ENCODE results near the gene VTCN1. TPM values are rescaled to one million over a fixed set of nuclear protein-coding genes. Genes with fewer than 3 reads are reported as not detected.
A peak's percentile ranks its signal among the peaks of the same experiment; 100 is the strongest.

VTCN1 gene
- total and polyA plus RNA-seq, 4 donors = 0.23 to 0.38 TPM; not detected in 2

GRCh38 chr1:117130526-117130925, 80.2 kb downstream of the VTCN1 start:
- Histone ChIP-seq H3K4me3 (ENCODE audit: low read length in 2 of 2) (no peak overlapping the region), H3K27me3 (ENCODE audit: control insufficient read depth in 1 of 2, insufficient read depth in 2 of 2, low read length in 1 of 2) (no peaks in the 10 kb centered on the region), H3K9me3 (ENCODE audit: control insufficient read depth, low read length) (no peaks in the 10 kb centered on the region), H3K4me1 (ENCODE audit: control insufficient read depth in 1 of 2, insufficient read depth in 2 of 2, low read length in 2 of 2) (no peaks in the 10 kb centered on the region), H3K36me3 (ENCODE audit: control insufficient read depth in 1 of 2, insufficient read depth in 2 of 2, low read length in 1 of 2) (no peaks in the 10 kb centered on the region), H3K27ac (ENCODE audit: low read depth in 1 of 2, low read length in 2 of 2) (no peak overlapping the region)
- DNase-seq = no peak
- intact Hi-C loops (cut with DNase I) = no loop called here
- WGBS, 2 donors = 78 to 82% methylated on average over 4 of the region's 4 CpGs
- ATAC-seq (ENCODE audit: low FRiP score) = no peak

- Histone ChIP-seq H3K36me3 (ENCODE audit: control insufficient read depth in 1 of 2, insufficient read depth in 2 of 2, low read length in 1 of 2) (no peaks in the 10 kb centered on the region), H3K27me3 (ENCODE audit: control insufficient read depth in 1 of 2, insufficient read depth in 2 of 2, low read length in 1 of 2) (no peaks in the 10 kb centered on the region), H3K27ac (ENCODE audit: low read depth in 1 of 2, low read length in 2 of 2) (no peak overlapping the region), H3K4me1 (ENCODE audit: control insufficient read depth in 1 of 2, insufficient read depth in 2 of 2, low read length in 2 of 2) (no peaks in the 10 kb centered on the region), H3K9me3 (ENCODE audit: control insufficient read depth, low read length) (no peaks in the 10 kb centered on the region), H3K4me3 (ENCODE audit: low read length in 2 of 2) (no peak overlapping the region)
- ATAC-seq (ENCODE audit: low FRiP score) (no peak), DNase-seq (no peak)
- WGBS, 2 donors = 16 to 20% methylated on average over 5 of the region's 5 CpGs
- intact Hi-C loops (cut with DNase I) = loop anchor here (1.0 to 10.0 kb wide), 4 partner anchors 60 to 554 kb away; partner anchors contain the start of gene CD58 (in 1 of the 2)
Measured at GRCh38 chr1:117128323-117129079, 82.2 kb downstream of the VTCN1 start.

- H3K4me3 ChIP-seq (ENCODE audit: low read length in 2 of 2) = no peak overlapping the region
- no peaks in the 10 kb centered on the region for H3K27me3 ChIP-seq (ENCODE audit: control insufficient read depth in 1 of 2, insufficient read depth in 2 of 2, low read length in 1 of 2)
- no peaks in the 10 kb centered on the region for H3K4me1 ChIP-seq (ENCODE audit: control insufficient read depth in 1 of 2, insufficient read depth in 2 of 2, low read length in 2 of 2)
- no peak overlapping the region for H3K27ac ChIP-seq (ENCODE audit: low read depth in 1 of 2, low read length in 2 of 2)
- no peak for ATAC-seq (ENCODE audit: low FRiP score)
- DNase-seq = no peak
- intact Hi-C loops (cut with DNase I) = loop anchor here (1.0 to 10.0 kb wide), 4 partner anchors 59 to 553 kb away; partner anchors contain the start of gene CD58 (in 1 of the 2)
- no peaks in the 10 kb centered on the region for H3K36me3 ChIP-seq (ENCODE audit: control insufficient read depth in 1 of 2, insufficient read depth in 2 of 2, low read length in 1 of 2)
- no peaks in the 10 kb centered on the region for H3K9me3 ChIP-seq (ENCODE audit: control insufficient read depth, low read length)
Measured at GRCh38 chr1:117127795-117128194, 82.9 kb downstream of the VTCN1 start.

GRCh38 chr1:117124661-117125060, 86.1 kb downstream of the VTCN1 start:
- Histone ChIP-seq H3K4me1 (ENCODE audit: control insufficient read depth in 1 of 2, insufficient read depth in 2 of 2, low read length in 2 of 2) (no peaks in the 10 kb centered on the region), H3K4me3 (ENCODE audit: low read length in 2 of 2) (no peak overlapping the region), H3K9me3 (ENCODE audit: control insufficient read depth, low read length) (no peaks in the 10 kb centered on the region), H3K36me3 (ENCODE audit: control insufficient read depth in 1 of 2, insufficient read depth in 2 of 2, low read length in 1 of 2) (no peaks in the 10 kb centered on the region), H3K27ac (ENCODE audit: low read depth in 1 of 2, low read length in 2 of 2) (no peak overlapping the region), H3K27me3 (ENCODE audit: control insufficient read depth in 1 of 2, insufficient read depth in 2 of 2, low read length in 1 of 2) (no peaks in the 10 kb centered on the region)
- no peak for DNase-seq
- no peak for ATAC-seq (ENCODE audit: low FRiP score)
- 71 to 73% methylated on average over 1 of the region's 1 CpG for WGBS, 2 donors
- intact Hi-C loops (cut with DNase I) = loop anchor here (5.0 to 10.0 kb wide), 3 partner anchors 390 to 550 kb away; partner anchors contain the start of genes CD58 (in 1 of the 2) and TENT5C (in 1 of the 2)

- Histone ChIP-seq H3K36me3 (ENCODE audit: control insufficient read depth in 1 of 2, insufficient read depth in 2 of 2, low read length in 1 of 2) (no peaks in the 10 kb centered on the region), H3K9me3 (ENCODE audit: control insufficient read depth, low read length) (no peaks in the 10 kb centered on the region), H3K27ac (ENCODE audit: low read depth in 1 of 2, low read length in 2 of 2) (no peak overlapping the region), H3K27me3 (ENCODE audit: control insufficient read depth in 1 of 2, insufficient read depth in 2 of 2, low read length in 1 of 2) (no peaks in the 10 kb centered on the region), H3K4me1 (ENCODE audit: control insufficient read depth in 1 of 2, insufficient read depth in 2 of 2, low read length in 2 of 2) (no peaks in the 10 kb centered on the region), H3K4me3 (ENCODE audit: low read length in 2 of 2) (no peak overlapping the region)
- 95 to 100% methylated on average over 2 of the region's 2 CpGs for WGBS, 2 donors
- DNase-seq (no peak), ATAC-seq (ENCODE audit: low FRiP score) (no peak)
- intact Hi-C loops (cut with DNase I) = loop anchor here (5.0 to 10.0 kb wide), 3 partner anchors 388 to 548 kb away; partner anchors contain the start of genes CD58 (in 1 of the 2) and TENT5C (in 1 of the 2)
Measured at GRCh38 chr1:117123274-117123673, 87.5 kb downstream of the VTCN1 start.

GRCh38 chr1:117122330-117123025, 88.2 kb downstream of the VTCN1 start:
- peak overlapping the region in 1 of 2 donors; percentile 28 for H3K27ac ChIP-seq (ENCODE audit: low read depth in 1 of 2, low read length in 2 of 2)
- no peaks in the 10 kb centered on the region for H3K27me3 ChIP-seq (ENCODE audit: control insufficient read depth in 1 of 2, insufficient read depth in 2 of 2, low read length in 1 of 2)
- no peaks in the 10 kb centered on the region for H3K4me1 ChIP-seq (ENCODE audit: control insufficient read depth in 1 of 2, insufficient read depth in 2 of 2, low read length in 2 of 2)
- intact Hi-C loops (cut with DNase I) = loop anchor here (5.0 to 10.0 kb wide), 3 partner anchors 388 to 548 kb away; partner anchors contain the start of genes CD58 (in 1 of the 2) and TENT5C (in 1 of the 2)
- H3K4me3 ChIP-seq (ENCODE audit: low read length in 2 of 2) = peak overlapping the region in 1 of 2 donors; percentile 48
- 24% methylated on average over 32 of the region's 32 CpGs for WGBS, 2 donors
- no peaks in the 10 kb centered on the region for H3K9me3 ChIP-seq (ENCODE audit: control insufficient read depth, low read length)
- DNase-seq (no peak), ATAC-seq (ENCODE audit: low FRiP score) (no peak)
- H3K36me3 ChIP-seq (ENCODE audit: control insufficient read depth in 1 of 2, insufficient read depth in 2 of 2, low read length in 1 of 2) = no peaks in the 10 kb centered on the region

GRCh38 chr1:117121589-117122329, 89.0 kb downstream of the VTCN1 start, which contains the start of gene TRIM45:
TSS of gene TRIM45 (minus strand) at chr1:117121749. CDS start at chr1:117121201, 548 bp downstream.
- WGBS, 2 donors = 0 to 1% methylated on average over 65 to 71 of the region's 71 CpGs
- Histone ChIP-seq H3K4me1 (ENCODE audit: control insufficient read depth in 1 of 2, insufficient read depth in 2 of 2, low read length in 2 of 2) (no peaks in the 10 kb centered on the region), H3K27ac (ENCODE audit: low read depth in 1 of 2, low read length in 2 of 2) (peak within 1 kb of the TSS in 1 of 2 donors; percentile 78), H3K4me3 (ENCODE audit: low read length in 2 of 2) (peak within 1 kb of the TSS; percentile 48 to 65), H3K9me3 (ENCODE audit: control insufficient read depth, low read length) (no peaks in the 10 kb centered on the region), H3K36me3 (ENCODE audit: control insufficient read depth in 1 of 2, insufficient read depth in 2 of 2, low read length in 1 of 2) (no peaks in the 10 kb centered on the region), H3K27me3 (ENCODE audit: control insufficient read depth in 1 of 2, insufficient read depth in 2 of 2, low read length in 1 of 2) (no peaks in the 10 kb centered on the region)
- peak; percentile 98 to 99 for DNase-seq
- intact Hi-C loops (cut with DNase I) = loop anchor here (2.0 to 10.0 kb wide), 4 partner anchors 23 to 547 kb away; partner anchors contain the start of genes CD58 (in 1 of the 2) and TENT5C (in 1 of the 2)
- peak; percentile 98 for ATAC-seq (ENCODE audit: low FRiP score)

Data from aorta (tissue), 5 donors.